ENCODE measurements around the gene UPK3B.
"Not testable (repeated sequence)": the region's sequence is repeated elsewhere in the genome, so short reads cannot be mapped to it uniquely, and the experiment has no call there.

- not testable (repeated sequence) for TF ChIP-seq CTCF (IDR thresholded peaks at IDR 0.05; ENCODE audit: extremely low read depth in 1 of 2, insufficient read depth in 1 of 2, low read depth in 1 of 2, low read length in 2 of 2); POLR2A (IDR thresholded peaks at IDR 0.05; ENCODE audit: low read depth, low read length); POLR2AphosphoS5 (IDR thresholded peaks at IDR 0.05; ENCODE audit: insufficient read depth, low read depth, low read length); GATA2 (IDR thresholded peaks at IDR 0.05; ENCODE audit: insufficient read depth, insufficient read length, low read depth, low read length); EZH2 (IDR thresholded peaks at IDR 0.05; ENCODE audit: borderline replicate concordance, low read depth, low read length, severe bottlenecking)
Measured at GRCh38 chr7:76497918-76498582, 12.3 kb upstream of the UPK3B start.
